DOHH2 (cell line): ENCODE results near the gene ANXA9.

Experiments
- CTCF ChIP-seq: fragments of 200-600 bp; sonication (generic); IDR thresholded peaks from one replicate; pipeline ENCODE4 v1.5.1; 2014; ENCODE audit warnings: antibody characterized with exemption, mild to moderate bottlenecking, low read depth, low read length; ENCODE audit not compliant: poor library complexity, severe bottlenecking
- EZH2phosphoT487 ChIP-seq: fragments of 200-600 bp; sonication (generic); IDR thresholded peaks from 2 replicates; pipeline ENCODE4 v1.6.1; 2017; ENCODE audit warnings: borderline replicate concordance, mild to moderate bottlenecking, antibody characterized with exemption, low read length, moderate library complexity, mixed read lengths

DNA sequence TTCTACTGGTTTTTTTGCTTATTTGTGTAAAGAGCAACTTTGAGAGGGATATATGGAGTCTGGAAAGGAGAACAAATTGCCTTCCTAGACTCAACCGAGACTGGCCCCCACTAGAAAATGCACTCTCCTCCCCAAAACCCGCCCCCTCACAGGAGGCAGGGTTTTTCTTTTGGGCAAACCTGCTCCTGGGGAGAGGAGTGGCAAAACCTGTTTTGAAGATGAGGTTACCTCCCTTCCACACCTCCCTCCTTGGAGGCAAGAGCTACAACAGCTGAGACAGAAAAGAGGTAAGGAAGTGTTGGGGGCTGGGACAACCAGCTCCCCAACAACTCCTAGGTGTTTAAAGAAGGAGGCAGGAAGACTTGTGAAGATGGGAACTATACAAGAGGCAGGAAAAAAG, 54.3 kb downstream of the ANXA9 start, which contains the start of gene BNIPL:
- TF ChIP-seq CTCF, result no peak
- TF ChIP-seq EZH2phosphoT487, result no peak
